ENCODE data around the gene TNKS2. TPM values are rescaled to one million over a fixed set of nuclear protein-coding genes. Genes with fewer than 3 reads are reported as not detected.

The TNKS2 gene
- total RNA-seq, 3 donors from 2014 or later (not counting 1 experiment from before 2014, with no cell fraction given): 47.0 to 50.9 (median 47.9) TPM

- ATAC-seq (no peak), DNase-seq (no peak)
- H3K27me3 Mint-ChIP-seq (ENCODE audit: low read depth in 2 of 2): no peaks in the 10 kb centered on the region
- Histone ChIP-seq H3K4me1 (ENCODE audit: control insufficient read depth, insufficient read depth, low read length) (peaks cover 11% of the 10 kb centered on the region), H3K27ac (ENCODE audit: low read length) (peak overlapping the region; percentile 93), H3K4me3 (ENCODE audit: low read length) (peak overlapping the region; percentile 95), H3K27me3 (ENCODE audit: control insufficient read depth, insufficient read depth, low read length) (no peaks in the 10 kb centered on the region), H3K36me3 (ENCODE audit: control insufficient read depth, insufficient read depth, low read length) (peaks cover 2% of the 10 kb centered on the region), H3K9me3 (ENCODE audit: control insufficient read depth, insufficient read depth, low read length) (no peaks in the 10 kb centered on the region)
- peak overlapping the region; percentile 97 for H3K4me3 Mint-ChIP-seq
- H3K9me3 Mint-ChIP-seq: no peaks in the 10 kb centered on the region
- no peaks in the 10 kb centered on the region for H3K36me3 Mint-ChIP-seq
- TF ChIP-seq CTCF (IDR thresholded peaks at IDR 0.05): no peak
- intact Hi-C loops (cut with micrococcal nuclease): loop anchor here (2.0 to 10.0 kb wide), 2 partner anchors 109 to 495 kb away; partner anchors contain the start of genes CPEB3, FGFBP3 and MARCHF5
- H3K27ac Mint-ChIP-seq: peak overlapping the region; percentile 97
- WGBS (ENCODE audit: insufficient coverage): 0% methylated on average over 1 of the region's 4 CpGs
- peaks cover 81 to 84% of the 10 kb centered on the region in 2 donors for H3K4me1 Mint-ChIP-seq
These were observed 1.4 kb downstream of the TNKS2 start for GRCh38 chr10:91799612-91799975.

- H3K9me3 ChIP-seq (ENCODE audit: control insufficient read depth, insufficient read depth, low read length): no peaks in the 10 kb centered on the region
- H3K27ac Mint-ChIP-seq: peak overlapping the region; percentile 97
- peaks cover 4% of the 10 kb centered on the region for H3K36me3 ChIP-seq (ENCODE audit: control insufficient read depth, insufficient read depth, low read length)
- DNase-seq: no peak
- peak overlapping the region; percentile 75 for H3K4me3 Mint-ChIP-seq
- TF ChIP-seq CTCF (IDR thresholded peaks at IDR 0.05): no peak
- H3K4me3 ChIP-seq (ENCODE audit: low read length): no peak overlapping the region
- H3K27ac ChIP-seq (ENCODE audit: low read length): peak overlapping the region; percentile 11
- intact Hi-C loops (cut with micrococcal nuclease): no loop called here
- H3K27me3 ChIP-seq (ENCODE audit: control insufficient read depth, insufficient read depth, low read length): no peaks in the 10 kb centered on the region
- H3K36me3 Mint-ChIP-seq: no peaks in the 10 kb centered on the region
- no peak for ATAC-seq
- H3K27me3 Mint-ChIP-seq (ENCODE audit: low read depth in 2 of 2): no peaks in the 10 kb centered on the region
- no peaks in the 10 kb centered on the region for H3K9me3 Mint-ChIP-seq
- peaks cover 14% of the 10 kb centered on the region for H3K4me1 ChIP-seq (ENCODE audit: control insufficient read depth, insufficient read depth, low read length)
- 89% methylated on average over 4 of the region's 5 CpGs for WGBS (ENCODE audit: insufficient coverage)
- H3K4me1 Mint-ChIP-seq: peaks cover 86 to 87% of the 10 kb centered on the region in 2 donors
These were observed 2.0 kb downstream of the TNKS2 start for GRCh38 chr10:91800182-91800581.

GRCh38 chr10:91800756-91801155 is 2.5 kb downstream of the TNKS2 start:
- H3K27ac ChIP-seq (ENCODE audit: low read length): no peak overlapping the region
- Mint-ChIP-seq H3K36me3 (no peaks in the 10 kb centered on the region), H3K9me3 (no peaks in the 10 kb centered on the region), H3K27ac (peak overlapping the region; percentile 97), H3K4me1 (peaks cover 90 to 92% of the 10 kb centered on the region in 2 donors), H3K4me3 (peak overlapping the region; percentile 75), H3K27me3 (ENCODE audit: low read depth in 2 of 2) (no peaks in the 10 kb centered on the region)
- peaks cover 7% of the 10 kb centered on the region for H3K36me3 ChIP-seq (ENCODE audit: control insufficient read depth, insufficient read depth, low read length)
- DNase-seq: peak in 1 of 2 donors; percentile 19
- intact Hi-C loops (cut with micrococcal nuclease): no loop called here
- H3K4me1 ChIP-seq (ENCODE audit: control insufficient read depth, insufficient read depth, low read length): peaks cover 14% of the 10 kb centered on the region
- no peaks in the 10 kb centered on the region for H3K27me3 ChIP-seq (ENCODE audit: control insufficient read depth, insufficient read depth, low read length)
- H3K4me3 ChIP-seq (ENCODE audit: low read length): no peak overlapping the region
- no peak for ATAC-seq
- TF ChIP-seq CTCF (IDR thresholded peaks at IDR 0.05): no peak
- WGBS (ENCODE audit: insufficient coverage): no CpG with 5 or more reads among the region's 1 CpG
- no peaks in the 10 kb centered on the region for H3K9me3 ChIP-seq (ENCODE audit: control insufficient read depth, insufficient read depth, low read length)
